ENCODE results near the gene PLA2G2F. TPM values are rescaled to one million over a fixed set of nuclear protein-coding genes. Genes with fewer than 3 reads are reported as not detected.

Gene PLA2G2F
- total RNA-seq, 1 experiment from 2014 or later: 0.20 TPM

DNA sequence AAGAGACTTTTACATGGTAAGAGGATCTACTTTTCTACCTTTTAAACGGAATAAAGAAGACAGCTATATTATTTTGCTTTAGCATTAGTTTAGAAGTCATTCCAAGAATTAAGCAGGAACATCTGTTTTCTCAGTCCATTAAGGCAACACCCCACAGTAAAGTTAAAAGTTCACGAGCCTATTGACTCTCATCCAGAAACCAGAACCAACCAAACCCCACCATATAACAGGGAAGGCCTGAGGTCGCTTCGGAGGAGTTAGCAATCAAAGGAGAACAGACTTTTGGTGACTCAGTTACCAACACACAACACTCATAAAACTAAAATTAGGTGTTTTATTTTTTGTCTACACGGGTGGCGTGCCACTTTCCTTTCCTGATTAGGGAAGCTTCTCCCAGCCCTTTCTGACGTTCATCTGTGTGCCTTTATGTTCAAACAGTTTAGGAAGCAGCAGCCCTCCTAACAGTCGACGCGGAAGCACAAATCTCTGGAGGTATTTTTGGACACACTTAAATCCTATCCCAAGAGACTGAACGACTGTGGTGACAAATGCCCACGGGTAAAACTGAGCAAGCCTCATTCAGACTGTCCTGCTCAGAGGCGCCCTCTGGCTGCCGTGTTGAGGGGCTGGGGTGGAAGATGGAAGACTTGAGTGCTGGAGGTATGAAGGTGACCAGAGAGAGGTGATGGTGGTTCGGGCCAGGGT is 55.8 kb downstream of the PLA2G2F start:
- H3K4me1 ChIP-seq (replicated peaks; ENCODE audit: insufficient read depth): peaks cover 19% of the 10 kb centered on the region
- TF ChIP-seq, protein P1, sequence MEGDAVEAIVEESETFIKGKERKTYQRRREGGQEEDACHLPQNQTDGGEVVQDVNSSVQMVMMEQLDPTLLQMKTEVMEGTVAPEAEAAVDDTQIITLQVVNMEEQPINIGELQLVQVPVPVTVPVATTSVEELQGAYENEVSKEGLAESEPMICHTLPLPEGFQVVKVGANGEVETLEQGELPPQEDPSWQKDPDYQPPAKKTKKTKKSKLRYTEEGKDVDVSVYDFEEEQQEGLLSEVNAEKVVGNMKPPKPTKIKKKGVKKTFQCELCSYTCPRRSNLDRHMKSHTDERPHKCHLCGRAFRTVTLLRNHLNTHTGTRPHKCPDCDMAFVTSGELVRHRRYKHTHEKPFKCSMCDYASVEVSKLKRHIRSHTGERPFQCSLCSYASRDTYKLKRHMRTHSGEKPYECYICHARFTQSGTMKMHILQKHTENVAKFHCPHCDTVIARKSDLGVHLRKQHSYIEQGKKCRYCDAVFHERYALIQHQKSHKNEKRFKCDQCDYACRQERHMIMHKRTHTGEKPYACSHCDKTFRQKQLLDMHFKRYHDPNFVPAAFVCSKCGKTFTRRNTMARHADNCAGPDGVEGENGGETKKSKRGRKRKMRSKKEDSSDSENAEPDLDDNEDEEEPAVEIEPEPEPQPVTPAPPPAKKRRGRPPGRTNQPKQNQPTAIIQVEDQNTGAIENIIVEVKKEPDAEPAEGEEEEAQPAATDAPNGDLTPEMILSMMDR (conservative IDR thresholded peaks at IDR 0.05): peak; percentile 70
- no peak for TF ChIP-seq EZH2 (IDR thresholded peaks at IDR 0.05; ENCODE audit: low read depth)
- no peaks in the 10 kb centered on the region for H3K79me2 ChIP-seq (ENCODE audit: low read depth)
- peaks cover 10% of the 10 kb centered on the region; the same call in 1 of the 2 replicates for H3F3A ChIP-seq (ENCODE audit: insufficient read depth, low read depth)
- H2AFZ ChIP-seq: no peak overlapping the region
- H3K36me3 ChIP-seq (ENCODE audit: low read depth): 0 out of 2 replicates have a peak, but pooled peaks cover 8% of the 10 kb centered on the region
- H3K27me3 ChIP-seq (ENCODE audit: insufficient read depth, low read depth): no peaks in the 10 kb centered on the region
- no peaks in the 10 kb centered on the region for H3K9me2 ChIP-seq (ENCODE audit: insufficient read depth)
- no peak overlapping the region for H3K27ac ChIP-seq
- intact Hi-C loops (cut with micrococcal nuclease; ENCODE audit: unreplicated experiment): loop anchor here (5.0 kb wide), 1 partner anchor 93 kb away; no protein-coding TSS in a partner anchor
- H3K4me3 ChIP-seq: no peak overlapping the region
- no peaks in the 10 kb centered on the region for H4K20me1 ChIP-seq (ENCODE audit: insufficient read depth)
- DNase-seq: peak in 1 of 2 experiments; percentile 49
- no peak overlapping the region for H3K4me2 ChIP-seq
- ChIA-PET POLR2A (ENCODE audit: unreplicated experiment) (interaction anchor here (0.7 kb wide), 1 partner anchor 275 kb away, joined by 12 read pairs; no protein-coding TSS in a partner anchor), CTCF (interaction anchor here (0.7 to 1.1 kb wide), 3 partner anchors 8 to 94 kb away, joined by 3 read pairs; no protein-coding TSS in a partner anchor)
- no peaks in the 10 kb centered on the region for H3K9me3 ChIP-seq (ENCODE audit: insufficient read depth, low read depth)
- no TSS peak for BruUV-seq (replicated peaks)

- Histone ChIP-seq H3K27me3 (ENCODE audit: insufficient read depth, low read depth) (no peaks in the 10 kb centered on the region), H3K9me2 (ENCODE audit: insufficient read depth) (no peaks in the 10 kb centered on the region)
- CTCF ChIA-PET: interaction anchor here (1.0 to 1.1 kb wide), 2 partner anchors 9 to 29 kb away, joined by 3 read pairs; no protein-coding TSS in a partner anchor
Measured at GRCh38 chr1:20195462-20195780, 56.3 kb downstream of the PLA2G2F start.

DNA sequence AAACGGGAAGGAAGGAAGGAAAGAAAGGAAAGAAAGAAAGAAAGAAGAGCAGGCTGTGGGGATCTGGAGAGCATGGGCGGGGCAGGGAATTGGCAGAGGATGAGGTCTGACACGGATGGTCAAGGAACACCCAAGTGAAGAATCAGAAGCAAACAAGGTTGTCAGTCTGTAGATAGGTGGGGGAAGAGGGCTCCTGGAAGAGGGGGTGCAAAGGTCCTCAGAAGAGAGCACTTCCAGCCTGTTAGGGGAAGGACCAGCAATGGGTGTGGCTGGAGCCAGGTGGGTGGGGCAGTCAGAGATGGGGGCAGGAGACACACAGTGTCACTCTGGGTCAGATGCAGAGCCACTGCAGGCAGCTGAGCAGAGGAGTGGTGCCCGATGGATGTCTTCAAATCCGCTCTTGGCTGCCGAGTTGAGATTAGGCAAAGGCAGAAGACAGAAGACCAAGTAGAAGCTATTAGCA is 58.2 kb downstream of the PLA2G2F start:
- no TSS peak for BruUV-seq (replicated peaks)
- no peak for DNase-seq
- Histone ChIP-seq H2AFZ (no peak overlapping the region), H3K27me3 (ENCODE audit: insufficient read depth, low read depth) (no peaks in the 10 kb centered on the region), H3K27ac (no peak overlapping the region), H3K9me2 (ENCODE audit: insufficient read depth) (no peaks in the 10 kb centered on the region), H3K79me2 (ENCODE audit: low read depth) (no peaks in the 10 kb centered on the region), H3K4me3 (no peak overlapping the region), H3K36me3 (ENCODE audit: low read depth) (no peaks in the 10 kb centered on the region), H3K4me2 (no peak overlapping the region), H4K20me1 (ENCODE audit: insufficient read depth) (no peaks in the 10 kb centered on the region), H3K9me3 (ENCODE audit: insufficient read depth, low read depth) (no peaks in the 10 kb centered on the region), H3F3A (ENCODE audit: insufficient read depth, low read depth) (peaks cover 10% of the 10 kb centered on the region; the same call in 1 of the 2 replicates), H3K4me1 (replicated peaks; ENCODE audit: insufficient read depth) (peaks cover 23% of the 10 kb centered on the region)
- intact Hi-C loops (cut with micrococcal nuclease; ENCODE audit: unreplicated experiment): loop anchor here (5.0 kb wide), 1 partner anchor 95 kb away; no protein-coding TSS in a partner anchor
- ChIA-PET CTCF (no interaction called here), POLR2A (ENCODE audit: unreplicated experiment) (no interaction called here)
- TF ChIP-seq, protein P1 (conservative IDR thresholded peaks at IDR 0.05): no peak
- TF ChIP-seq EZH2 (IDR thresholded peaks at IDR 0.05; ENCODE audit: low read depth): no peak

More at GRCh38 chr1:20195462-20195780, 56.3 kb downstream of the PLA2G2F start:
- H3K27ac ChIP-seq: no peak overlapping the region
- H3K4me2 ChIP-seq: no peak overlapping the region
- no TSS peak for BruUV-seq (replicated peaks)
- intact Hi-C loops (cut with micrococcal nuclease; ENCODE audit: unreplicated experiment): loop anchor here (5.0 kb wide), 1 partner anchor 93 kb away; no protein-coding TSS in a partner anchor
- H3F3A ChIP-seq (ENCODE audit: insufficient read depth, low read depth): peaks cover 10% of the 10 kb centered on the region; the same call in 1 of the 2 replicates
- POLR2A ChIA-PET (ENCODE audit: unreplicated experiment): no interaction called here
- H3K36me3 ChIP-seq (ENCODE audit: low read depth): 0 out of 2 replicates have a peak, but pooled peaks cover 8% of the 10 kb centered on the region
- H3K79me2 ChIP-seq (ENCODE audit: low read depth): no peaks in the 10 kb centered on the region
- H3K4me3 ChIP-seq: no peak overlapping the region
- H2AFZ ChIP-seq: no peak overlapping the region
- no peak for DNase-seq
- no peaks in the 10 kb centered on the region for H3K9me3 ChIP-seq (ENCODE audit: insufficient read depth, low read depth)
- peaks cover 23% of the 10 kb centered on the region for H3K4me1 ChIP-seq (replicated peaks; ENCODE audit: insufficient read depth)
- H4K20me1 ChIP-seq (ENCODE audit: insufficient read depth): no peaks in the 10 kb centered on the region
- no peak for TF ChIP-seq EZH2 (IDR thresholded peaks at IDR 0.05; ENCODE audit: low read depth)
- TF ChIP-seq, protein P1 (conservative IDR thresholded peaks at IDR 0.05): peak; percentile 28; the same call in 1 of the 2 replicates

Measured in PC-9 (cell line).